Activated CD8-positive, alpha-beta memory T cell treated with anti-CD3 and anti-CD28 coated beads, Interleukin-2, amount 50 U/mL, for 1 hour (primary cell): ENCODE data around the gene SLC37A4.
"Not testable (repeated sequence)": the region's sequence is repeated elsewhere in the genome, so short reads cannot be mapped to it uniquely, and the experiment has no call there.

Experiments
- DNase-seq: peaks from one replicate; pipeline ENCODE4 v3.0.0-alpha.2; 2020; ENCODE audit errors: extremely low read depth

Gene SLC37A4

DNA sequence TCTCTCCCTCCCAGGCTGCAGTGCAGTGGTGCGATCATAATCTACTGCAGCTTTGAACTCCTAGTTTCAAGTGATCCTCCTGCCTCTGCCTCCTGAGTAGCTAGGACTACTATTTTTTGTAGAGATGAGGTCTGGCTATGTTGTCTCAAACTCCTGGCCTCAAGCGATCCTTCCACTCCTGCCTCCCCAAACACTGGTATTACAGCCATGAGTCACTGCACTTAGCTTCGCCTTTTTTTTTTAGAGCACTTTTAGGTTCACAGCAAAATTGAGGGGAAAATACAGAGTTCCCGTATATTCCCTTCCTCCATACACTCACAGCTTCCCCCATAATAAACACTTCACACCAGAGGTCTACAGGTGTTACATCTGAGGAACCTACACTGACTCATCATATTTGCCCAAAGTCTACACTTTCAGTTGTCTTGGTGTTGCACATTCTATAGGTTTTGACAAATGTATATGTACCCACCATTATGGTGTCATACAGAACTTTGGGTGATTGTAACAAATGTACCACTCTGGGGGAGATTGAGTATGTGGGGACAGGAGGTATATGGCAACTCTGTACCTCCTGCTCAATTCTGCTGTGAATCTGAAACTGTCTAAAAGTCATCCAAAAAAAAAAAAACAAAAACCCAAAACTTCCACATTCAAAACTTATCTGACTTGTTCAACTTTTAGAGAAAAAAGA, 11.3 kb upstream of the SLC37A4 start:
- DNase-seq = no peak

DNA sequence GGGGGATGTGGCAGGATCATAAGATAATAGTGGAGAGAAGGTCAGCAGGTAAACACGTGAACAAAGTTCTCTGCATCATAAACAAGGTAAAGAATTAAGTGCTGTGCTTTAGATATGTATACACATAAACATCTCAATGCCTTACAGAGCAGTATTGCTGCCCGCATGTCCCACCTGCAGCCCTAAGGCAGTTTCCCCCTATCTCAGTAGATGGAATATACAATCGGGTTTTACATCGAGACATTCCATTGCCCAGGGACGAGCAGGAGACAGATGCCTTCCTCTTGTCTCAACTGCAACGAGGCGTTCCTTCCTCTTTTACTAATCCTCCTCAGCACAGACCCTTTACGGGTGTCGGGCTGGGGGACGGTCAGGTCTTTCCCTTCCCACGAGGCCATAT, 8.8 kb upstream of the SLC37A4 start:
- DNase-seq = not testable (repeated sequence)

DNA sequence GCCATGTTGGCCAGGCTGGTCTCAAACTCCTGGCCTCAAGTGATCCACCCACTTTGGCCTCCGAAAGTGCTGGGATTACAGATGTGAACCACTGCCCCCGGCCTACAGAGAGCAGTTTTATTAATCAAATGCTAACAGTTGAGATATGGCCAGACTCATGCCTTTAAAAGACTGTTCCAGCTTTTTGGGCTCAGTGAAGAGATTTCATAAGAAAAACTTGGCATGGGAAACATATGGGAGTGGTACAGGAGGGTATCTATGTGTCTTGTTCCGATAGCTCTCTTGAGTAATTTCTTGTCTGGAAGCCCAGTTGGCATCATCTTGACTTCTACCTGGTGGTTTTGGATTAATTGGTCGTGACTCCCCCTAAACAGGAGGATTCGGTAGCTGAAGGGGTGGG, 8.2 kb upstream of the SLC37A4 start:
- DNase-seq = no peak

DNA sequence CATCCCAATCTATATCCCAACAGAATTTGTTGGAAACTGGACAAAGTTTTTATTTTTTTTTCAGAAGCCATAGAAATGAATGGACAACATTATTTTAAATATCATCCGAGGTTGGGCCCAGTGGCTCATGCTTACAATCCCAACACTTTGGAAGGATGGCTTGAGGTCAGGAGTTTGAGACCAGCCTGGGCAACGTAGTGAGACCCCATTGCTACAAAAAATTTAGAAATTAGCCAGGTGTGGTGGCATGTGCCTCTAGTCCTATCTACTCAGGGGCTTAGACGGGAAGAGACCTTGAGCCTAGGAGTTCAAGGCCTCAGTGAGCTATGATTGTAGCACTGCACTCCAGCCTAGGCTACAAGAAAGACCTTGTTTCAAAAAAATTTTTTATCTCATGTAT, 4.1 kb upstream of the SLC37A4 start:
- no peak for DNase-seq

DNA sequence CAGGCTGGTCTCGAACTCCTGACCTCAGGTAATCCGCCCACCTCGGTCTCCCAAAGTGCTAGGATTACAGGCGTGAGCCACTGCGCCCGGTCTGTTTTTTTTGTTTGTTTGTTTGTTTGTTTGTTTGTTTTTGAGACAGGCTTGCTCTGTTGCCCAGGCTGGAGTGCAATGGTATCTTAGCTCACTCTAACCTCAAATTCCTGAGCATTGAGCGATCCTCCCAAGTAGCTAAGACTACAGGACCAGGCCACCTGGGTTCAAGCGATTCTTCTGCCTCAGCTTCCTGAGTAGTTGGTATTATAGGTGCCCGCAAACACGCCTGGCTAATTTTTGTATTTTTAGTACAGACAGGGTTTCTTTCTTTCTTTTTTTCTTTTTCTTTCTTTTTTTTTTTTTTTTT, 2.7 kb upstream of the SLC37A4 start:
- DNase-seq = not testable (repeated sequence)

- no peak for DNase-seq
These were observed 1.2 kb upstream of the SLC37A4 start for GRCh38 chr11:119031912-119032280.

DNA sequence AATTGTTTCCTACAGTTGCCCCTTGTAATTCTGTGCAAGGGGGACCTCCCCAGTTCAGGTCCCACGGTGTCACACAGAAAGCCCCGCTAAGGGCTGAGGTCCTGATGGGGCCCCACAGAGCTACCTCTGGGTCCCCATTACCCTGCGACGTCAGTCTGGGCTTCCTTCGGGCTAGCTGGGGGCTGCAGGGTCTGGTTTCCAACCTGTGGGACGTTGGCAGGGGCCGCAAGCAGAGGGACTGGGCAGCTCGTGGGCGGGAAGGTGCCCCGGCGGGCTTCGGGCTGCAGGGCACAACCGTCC, 698 bp downstream of the SLC37A4 start:
- DNase-seq = no peak

- no peak for DNase-seq
These were observed 1.2 kb downstream of the SLC37A4 start for GRCh38 chr11:119029340-119030028.

DNA sequence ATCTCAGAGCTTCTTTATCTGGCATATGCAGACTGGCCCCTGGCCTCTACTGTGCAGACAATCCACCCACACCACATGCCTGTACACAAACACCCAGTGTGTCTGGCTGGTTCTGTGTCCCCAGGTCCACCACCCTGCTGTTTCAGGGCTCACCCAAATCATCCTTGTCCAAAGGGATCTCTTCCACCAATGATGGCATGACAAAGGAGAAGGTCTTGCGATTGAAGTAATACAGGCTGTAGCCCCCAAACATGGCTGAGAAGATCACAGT, 1.7 kb downstream of the SLC37A4 start:
- DNase-seq = no peak

- DNase-seq = no peak
These were observed 2.2 kb downstream of the SLC37A4 start for GRCh38 chr11:119028346-119029068.

DNA sequence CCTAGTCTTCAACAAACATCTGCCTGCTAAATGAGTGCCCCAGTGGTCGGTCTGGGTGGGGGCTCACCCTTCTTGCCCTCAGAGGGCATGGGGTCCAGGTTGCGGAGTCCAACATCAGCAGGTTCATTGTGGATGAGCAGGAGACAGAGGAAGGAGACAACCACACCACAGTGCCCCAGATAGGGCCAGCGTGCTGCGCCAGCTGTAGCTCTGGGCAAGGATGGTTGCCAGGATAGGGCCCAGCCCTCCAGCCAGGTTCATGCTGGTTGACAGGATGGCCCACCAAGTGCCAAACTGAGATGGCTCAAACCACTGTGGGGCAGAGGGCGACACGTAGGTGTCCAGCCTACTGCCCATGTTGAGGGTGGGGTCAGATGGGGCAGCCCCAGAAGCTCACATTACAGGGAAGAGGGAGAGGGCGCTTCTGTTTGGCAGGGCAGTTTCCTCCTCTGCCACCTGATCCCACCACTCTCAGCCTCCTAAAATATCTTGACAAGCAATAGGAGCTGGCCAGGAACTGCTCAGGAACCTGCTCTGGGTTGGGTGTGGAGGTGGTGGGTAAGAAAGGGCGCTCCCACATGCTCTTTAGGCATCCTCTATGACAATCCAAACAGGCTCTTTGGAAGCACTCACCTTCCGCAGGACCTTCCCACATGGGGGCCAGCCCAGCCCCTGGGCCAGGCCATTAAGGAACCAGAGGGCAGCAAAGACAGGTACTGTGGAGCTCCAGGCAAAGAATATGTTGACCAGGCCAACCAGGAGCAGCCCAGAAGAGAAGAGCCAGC, 2.9 kb downstream of the SLC37A4 start:
- no peak for DNase-seq

DNA sequence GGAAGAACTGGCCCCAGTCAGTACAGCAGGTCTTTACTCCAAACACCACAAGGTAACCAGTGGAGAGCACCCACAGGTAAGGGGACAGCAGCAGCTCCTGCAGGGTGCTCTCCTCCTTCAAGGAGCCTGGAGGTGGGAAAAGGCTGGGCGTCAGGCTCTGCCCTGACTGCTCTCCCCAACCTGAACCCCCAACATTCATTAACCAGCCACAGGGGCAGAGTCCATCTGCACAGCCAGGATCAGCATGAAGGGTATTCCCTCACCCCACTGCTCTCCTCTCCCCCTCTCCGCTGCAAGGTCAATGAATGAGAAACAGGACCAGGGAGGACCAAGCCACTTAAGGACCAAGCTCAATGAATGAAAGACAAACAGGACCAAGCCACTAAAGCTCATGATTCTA, 3.7 kb downstream of the SLC37A4 start:
- DNase-seq = no peak

DNA sequence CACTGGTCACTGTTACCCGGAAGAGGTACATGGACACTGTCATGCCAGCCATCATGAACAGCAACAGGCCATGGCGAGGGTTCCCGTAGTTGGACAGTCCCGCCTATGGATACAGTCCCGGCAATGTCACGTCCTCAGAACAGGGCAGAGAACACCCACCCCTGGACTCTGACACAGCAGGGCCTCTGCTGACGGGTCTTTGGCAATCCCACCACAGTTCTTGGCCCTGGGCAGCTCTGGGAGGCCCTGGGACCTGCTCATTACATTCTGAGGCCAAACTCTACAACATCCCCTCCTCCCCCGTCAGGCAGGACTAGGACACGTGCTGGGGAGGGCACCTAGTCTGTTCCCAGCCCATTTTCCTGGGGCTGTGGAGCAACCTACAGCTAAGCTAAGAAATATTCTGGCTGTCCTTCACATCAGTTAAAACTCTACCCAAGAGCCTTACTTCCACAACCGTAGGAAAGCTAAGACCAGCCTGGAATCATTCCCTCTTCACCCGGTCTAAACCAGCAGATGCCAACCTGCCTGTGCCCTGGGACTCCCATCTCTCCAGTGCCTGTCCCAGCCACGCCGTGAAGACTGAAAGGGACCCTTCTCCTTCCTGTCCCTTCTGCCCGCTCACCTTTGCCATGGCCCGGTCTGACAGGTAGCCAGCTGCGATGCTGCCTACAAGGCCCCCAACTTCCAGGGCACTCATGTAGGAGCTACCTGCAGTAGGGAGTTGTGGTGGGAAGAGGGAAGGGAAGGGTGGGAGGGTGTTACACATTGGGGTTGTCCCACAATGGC, 4.5 kb downstream of the SLC37A4 start:
- DNase-seq = no peak

GRCh38 chr11:119025541-119025940, 5.1 kb downstream of the SLC37A4 start:
- no peak for DNase-seq

GRCh38 chr11:119025099-119025473, 5.6 kb downstream of the SLC37A4 start:
- DNase-seq = no peak

GRCh38 chr11:119024430-119025098, 6.1 kb downstream of the SLC37A4 start:
- DNase-seq = no peak

DNA sequence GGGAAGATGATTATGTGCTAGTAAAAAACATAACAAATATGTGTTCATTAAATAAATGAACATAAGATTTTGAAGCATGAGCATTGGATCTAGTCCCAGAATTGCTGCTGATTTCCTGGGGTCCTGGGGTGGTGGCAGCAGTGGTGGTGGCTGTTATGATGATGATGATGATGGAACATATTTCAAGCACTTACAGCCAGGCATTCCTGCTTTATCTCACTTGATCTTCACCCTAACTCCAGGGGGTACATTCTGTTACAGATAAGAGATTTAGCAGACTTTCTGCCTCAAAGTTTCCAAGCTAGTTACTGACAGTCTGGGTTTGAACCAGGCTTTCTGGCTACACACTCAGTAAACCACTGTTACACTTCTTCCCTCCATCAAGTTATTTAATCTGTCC, 6.9 kb downstream of the SLC37A4 start:
- no peak for DNase-seq

GRCh38 chr11:119021631-119022030, 9.0 kb downstream of the SLC37A4 start:
- no peak for DNase-seq

DNA sequence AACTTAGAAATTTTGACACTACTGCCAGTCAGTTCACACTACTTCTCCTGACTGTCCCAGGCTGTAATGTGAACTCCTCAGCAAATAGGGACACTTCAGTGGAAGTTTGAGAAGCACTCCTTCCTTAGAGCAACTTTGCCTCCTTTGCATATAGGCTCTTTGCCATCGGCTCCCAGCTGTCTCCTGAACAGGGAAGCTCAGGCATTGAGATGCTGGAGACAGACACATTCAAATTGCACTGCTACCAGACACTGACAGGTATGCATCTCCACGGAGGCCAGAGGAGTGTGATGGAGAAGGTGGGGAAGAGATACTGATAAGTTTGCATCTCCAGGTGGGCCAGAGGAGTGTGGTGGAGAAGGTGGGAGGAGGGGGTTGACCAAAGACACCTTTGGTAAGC, 10.7 kb downstream of the SLC37A4 start:
- no peak for DNase-seq

DNA sequence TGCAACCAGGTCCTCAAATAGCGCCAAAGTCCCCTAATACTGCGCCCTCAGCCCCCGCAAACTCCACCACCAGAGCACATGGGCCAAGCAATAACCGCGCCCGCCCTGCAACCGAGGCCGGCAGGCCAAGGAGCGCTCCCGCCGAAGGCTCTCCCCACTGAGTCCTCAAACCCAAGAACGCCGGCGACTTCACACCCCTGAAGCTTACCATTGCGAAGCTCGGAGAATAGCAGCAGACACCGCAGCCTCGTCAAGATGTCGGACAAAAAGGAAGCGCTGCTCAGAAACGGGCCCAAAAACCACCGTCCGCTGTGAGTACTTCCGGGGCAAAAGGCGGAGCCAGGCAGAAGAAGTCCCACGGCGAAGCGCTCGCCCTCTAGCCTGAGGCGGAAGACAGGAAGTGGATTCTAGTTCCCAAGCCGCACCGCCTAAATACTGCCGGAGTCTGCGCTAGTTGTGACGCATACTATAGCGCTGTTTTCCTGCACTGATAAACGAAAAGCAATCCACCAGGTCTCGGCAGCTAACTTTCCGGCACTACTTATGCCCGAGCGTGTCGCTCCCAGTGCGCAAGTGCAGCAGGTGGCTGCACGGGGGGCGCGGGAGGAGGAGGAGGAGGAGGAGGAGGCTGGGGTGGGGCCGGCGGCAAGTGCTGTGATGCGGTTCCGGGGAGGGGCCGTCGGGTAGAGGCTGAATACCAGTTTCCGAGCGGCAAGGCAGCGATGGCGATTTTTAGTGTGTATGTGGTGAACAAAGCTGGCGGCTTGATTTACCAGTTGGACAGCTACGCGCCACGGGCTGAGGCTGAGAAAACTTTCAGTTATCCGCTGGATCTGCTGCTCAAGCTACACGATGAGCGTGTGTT, 12.4 kb downstream of the SLC37A4 start, which contains the start of the genes RPS25 and TRAPPC4:
Gene RPS25 (minus strand): TSS at position 270 of the 865 bp plus-strand sequence. CDS start 59 bp downstream, at position 211.
Gene TRAPPC4 (plus strand): TSS at position 693 of the 865 bp plus-strand sequence. CDS start 30 bp downstream, at position 723.
- peak; percentile 88 for DNase-seq
